CD4-positive, alpha-beta T cell treated with Interleukin-2 at 100 ng/mL for 4 hours (primary cell): ENCODE data around the gene ARAF.

ENCODE experiments used
- DNase-seq: peaks from one replicate; pipeline ENCODE4 v3.0.0-alpha.2; 2020; ENCODE audit warnings: low spot score

Gene ARAF

DNA sequence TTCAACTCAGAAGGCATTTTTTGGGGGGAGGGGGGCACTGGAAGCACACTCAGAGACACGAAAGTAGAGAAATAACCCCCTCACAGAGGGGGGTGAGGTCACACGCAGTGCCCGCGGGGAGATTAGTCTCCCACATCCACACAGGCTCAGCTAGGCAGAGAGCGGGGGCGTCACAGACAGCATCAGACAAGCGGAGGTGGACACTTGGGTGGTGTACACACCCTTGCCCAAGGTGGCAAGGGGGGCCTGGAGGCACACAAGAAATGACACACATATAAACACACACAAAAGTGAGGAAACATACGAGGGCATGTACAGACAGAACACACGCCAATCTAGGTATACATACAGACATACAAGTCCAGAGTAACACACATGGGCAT is 59.3 kb downstream of the ARAF start:
- DNase-seq = no peak
